ENCODE results near the gene OR5AK2. TPM values are rescaled to one million over a fixed set of nuclear protein-coding genes. Genes with fewer than 3 reads are reported as not detected.

Gene OR5AK2
- not detected in 2 replicates for total RNA-seq

GRCh38 chr11:56988614-56989013 lies at the start of gene OR5AK2:
TSS of gene OR5AK2 (plus strand) at chr11:56988914. CDS start at chr11:56988914, 0 bp downstream.

Other genes starting within 250 kb of the OR5AK2 start
- not detected in 2 replicates for gene OR9G4, start 240.2 kb upstream of the OR5AK2 start, total RNA-seq
- not detected in 2 replicates for gene LRRC55, start 193.0 kb downstream of the OR5AK2 start, total RNA-seq
- gene APLNR, start 248.3 kb downstream of the OR5AK2 start, total RNA-seq, result under 0.01 and 0.56 TPM in 2 replicates